GM15510 (cell line): ENCODE results near the gene ATAT1.

Experiments used
- POLR2A ChIP-seq: IDR thresholded peaks from 3 replicates; pipeline ENCODE4 v1.6.1; 2011; ENCODE audit warnings: borderline replicate concordance; ENCODE audit not compliant: insufficient read length; ENCODE audit errors: extremely low read depth

The ATAT1 gene

DNA sequence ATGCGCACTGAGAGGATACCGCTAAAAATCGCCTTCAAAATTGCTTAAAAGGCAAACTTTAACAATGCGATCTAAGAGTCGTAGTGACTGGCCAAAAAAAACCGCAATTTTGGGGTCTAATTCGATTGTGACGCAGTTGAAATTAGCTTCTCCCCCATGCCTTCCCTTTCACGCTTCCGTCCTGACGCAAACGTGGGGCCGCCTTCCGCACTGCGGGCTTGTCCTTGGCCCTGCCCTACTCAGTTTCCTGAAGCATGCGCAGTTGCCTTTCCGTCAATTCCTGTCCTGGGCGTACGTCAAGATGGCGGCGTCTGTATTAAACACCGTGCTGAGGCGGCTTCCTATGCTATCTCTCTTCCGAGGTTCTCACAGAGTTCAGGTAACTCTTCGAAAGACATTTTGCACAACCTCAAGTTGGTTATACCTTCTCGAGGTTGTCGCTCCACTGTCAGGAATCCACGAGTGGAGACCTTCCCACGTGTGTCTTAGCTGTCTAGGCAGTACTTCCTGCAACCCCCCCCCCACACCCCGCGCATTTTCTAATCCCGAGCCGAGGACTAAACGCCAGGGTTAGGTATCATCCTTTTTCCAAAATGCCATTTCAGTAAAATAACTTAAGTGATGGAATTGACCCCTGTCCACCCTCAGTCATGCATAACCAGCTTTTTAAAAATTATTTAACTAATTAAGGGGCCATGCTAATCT, 9.0 kb upstream of the ATAT1 start, which contains the start of gene MRPS18B:
MRPS18B (plus strand) TSS at position 276 of the 705 bp plus-strand sequence; CDS start at position 302, 26 bp downstream.
- peak; percentile 94 for TF ChIP-seq POLR2A

DNA sequence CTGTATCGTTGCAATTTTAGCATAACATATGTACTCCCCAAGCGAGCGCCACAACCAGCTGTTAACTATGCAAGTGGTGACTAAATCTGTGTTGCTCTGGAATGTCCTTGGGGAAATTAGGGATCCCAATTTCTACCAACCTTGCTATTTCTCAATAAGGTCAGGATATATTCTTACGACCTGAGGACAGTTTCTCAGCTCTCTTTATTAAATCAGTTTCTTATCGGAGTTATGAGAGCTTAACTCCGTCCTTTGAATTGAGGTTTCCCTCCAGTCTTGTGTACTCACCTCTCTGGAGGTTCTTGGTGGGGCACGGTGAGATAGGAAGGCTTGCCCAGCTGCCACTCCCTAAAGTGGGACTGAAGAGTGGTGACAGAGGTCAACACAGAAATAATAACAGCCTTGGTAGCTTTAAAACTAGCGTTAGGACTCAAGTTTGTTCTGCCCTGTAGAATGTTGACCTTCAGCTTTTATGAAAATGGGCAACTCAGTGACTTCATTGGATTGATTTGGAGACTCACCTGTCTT, 8.3 kb upstream of the ATAT1 start:
- no peak for TF ChIP-seq POLR2A

DNA sequence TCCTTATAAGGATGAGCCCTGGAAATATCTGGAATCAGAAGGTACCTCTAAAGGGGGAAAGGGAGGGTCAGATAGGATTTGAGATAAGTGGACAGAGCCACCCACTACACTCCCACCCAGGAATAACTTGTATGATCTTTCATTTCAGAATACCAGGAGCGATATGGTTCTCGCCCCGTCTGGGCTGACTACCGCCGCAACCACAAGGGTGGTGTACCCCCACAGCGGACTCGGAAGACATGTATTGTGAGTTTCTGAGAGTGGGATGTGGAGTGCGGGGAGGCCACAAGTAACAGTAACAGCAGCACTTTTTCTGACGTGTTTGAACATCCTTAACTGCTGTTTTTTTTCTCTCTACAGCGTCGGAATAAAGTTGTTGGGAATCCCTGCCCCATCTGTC, 7.1 kb upstream of the ATAT1 start:
- TF ChIP-seq POLR2A = no peak

DNA sequence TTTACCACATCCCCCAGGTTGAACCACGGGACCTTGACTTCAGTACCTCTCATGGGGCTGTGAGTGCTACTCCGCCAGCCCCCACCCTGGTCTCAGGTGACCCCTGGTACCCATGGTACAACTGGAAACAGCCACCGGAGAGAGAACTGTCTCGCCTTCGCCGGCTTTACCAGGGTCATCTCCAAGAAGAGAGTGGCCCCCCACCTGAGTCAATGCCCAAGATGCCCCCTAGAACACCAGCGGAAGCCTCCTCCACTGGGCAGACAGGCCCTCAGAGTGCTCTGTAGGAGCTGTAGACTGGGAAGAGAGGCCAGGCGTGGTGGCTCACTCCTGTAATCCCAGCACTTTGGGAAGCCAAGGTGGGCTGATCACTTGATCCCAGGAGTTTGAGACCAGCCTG, 1.2 kb upstream of the ATAT1 start:
- no peak for TF ChIP-seq POLR2A

DNA sequence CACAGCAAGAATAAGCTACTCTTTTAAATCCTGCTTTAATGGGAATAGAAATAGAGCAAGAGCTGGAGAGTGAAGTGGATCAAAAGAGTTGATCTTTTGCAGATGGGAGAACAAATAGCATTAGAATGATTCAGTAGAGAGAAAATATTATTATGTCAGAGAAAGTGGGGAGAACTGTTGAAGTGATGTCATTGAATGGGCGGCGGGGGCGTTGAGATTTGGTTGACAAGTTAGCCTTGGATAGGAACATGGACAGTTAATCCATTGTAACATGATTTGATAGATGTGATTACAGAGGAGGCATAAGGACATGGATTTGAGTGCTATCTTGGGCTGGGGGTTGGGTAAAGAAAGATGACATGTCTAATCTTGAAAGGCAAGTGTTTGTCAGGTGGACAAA, 9.2 kb downstream of the ATAT1 start:
- no peak for TF ChIP-seq POLR2A

DNA sequence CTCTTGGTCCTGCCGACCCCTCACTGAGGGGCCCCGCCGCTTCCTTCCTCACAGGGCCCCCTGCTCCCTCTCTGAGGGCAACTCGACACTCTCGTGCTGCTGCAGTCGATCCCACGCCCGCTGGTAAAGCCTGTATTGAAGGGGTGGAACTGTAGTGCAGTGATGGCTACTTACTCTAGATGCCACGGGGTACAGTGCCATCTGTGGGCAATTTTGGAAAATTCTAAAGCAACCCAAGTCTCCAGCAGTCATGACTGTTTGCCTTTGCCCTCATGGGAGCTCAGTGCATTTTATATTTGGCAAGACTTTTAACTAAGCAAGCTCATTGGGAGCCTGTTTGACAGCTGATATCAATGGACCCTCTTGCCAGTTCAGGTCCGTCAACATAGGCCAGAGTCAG, 13.8 kb downstream of the ATAT1 start:
- no peak for TF ChIP-seq POLR2A

DNA sequence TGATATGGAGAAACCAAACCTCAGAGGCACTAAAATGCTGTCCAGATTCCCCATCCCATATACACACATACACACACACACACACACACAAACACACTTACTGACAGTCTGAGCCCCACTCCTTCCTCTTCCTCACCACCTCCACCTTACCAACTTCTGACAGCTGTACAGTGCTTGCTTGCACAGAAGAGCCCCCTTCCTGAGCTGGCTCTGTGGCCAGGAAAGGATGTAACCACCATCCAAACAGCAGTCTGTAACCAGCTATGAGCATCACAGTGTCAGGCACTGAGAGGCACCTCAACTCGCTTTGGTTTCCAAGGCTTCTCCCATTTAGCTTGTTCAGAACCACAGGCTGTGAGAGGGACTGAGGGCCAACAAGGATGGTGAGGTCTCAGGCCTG, 14.4 kb downstream of the ATAT1 start:
- TF ChIP-seq POLR2A = no peak

DNA sequence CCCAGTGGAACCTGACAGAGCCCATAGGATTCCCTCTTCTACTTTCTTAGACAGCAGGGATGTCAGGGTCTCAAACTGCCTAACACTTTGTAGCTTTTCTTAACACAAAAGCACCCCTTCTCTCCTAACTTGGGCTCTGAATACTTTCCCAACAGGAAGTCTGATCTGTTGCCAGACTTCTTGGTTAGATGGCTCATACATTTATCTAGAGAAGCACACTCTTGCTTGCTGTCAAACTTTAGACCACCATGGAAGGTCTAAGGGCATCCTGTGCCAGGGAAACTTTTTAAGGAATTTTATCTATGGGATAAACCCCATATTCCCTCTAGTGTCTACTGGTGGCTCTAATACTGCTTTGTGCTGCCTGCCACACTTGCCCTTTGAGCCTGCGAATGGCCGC, 17.0 kb downstream of the ATAT1 start:
- TF ChIP-seq POLR2A = no peak

DNA sequence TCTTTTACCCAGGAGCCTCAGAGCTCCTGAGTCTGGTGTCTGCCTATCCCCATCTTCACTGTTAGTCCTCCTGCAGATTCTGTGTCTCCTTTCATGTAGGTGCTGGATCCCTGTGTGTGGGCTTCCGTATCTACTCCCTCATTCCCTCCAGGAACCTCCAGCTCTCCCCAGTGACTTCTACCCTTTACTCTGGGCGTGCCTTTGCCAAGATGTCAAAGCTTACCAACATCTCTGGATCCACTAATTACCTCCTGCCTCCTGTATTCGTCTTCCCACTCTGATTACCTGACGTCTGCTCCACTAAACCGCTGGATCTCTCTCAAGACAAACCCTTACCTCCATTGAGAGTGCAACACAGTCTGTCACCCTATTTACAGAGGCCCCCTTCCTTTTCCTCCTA, 18.1 kb downstream of the ATAT1 start:
- TF ChIP-seq POLR2A = no peak

DNA sequence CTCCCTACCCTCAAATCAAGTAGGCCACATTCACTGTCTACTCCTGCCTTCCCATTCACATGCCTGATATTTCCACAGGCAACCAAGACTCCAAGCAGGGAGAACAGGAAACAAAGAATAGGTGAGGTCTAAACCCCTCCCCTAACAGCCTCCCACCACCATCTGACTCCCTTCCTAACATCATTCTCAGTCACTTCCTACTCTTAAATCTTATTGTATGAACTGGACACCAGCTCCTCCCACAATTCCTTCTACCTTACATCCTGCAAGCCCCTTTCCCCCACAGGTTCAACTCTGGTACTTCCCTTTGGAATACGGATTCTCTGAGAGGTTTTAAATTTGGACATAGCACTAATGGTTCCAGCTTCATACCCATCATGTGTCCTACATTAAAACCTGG, 19.3 kb downstream of the ATAT1 start:
- no peak for TF ChIP-seq POLR2A

DNA sequence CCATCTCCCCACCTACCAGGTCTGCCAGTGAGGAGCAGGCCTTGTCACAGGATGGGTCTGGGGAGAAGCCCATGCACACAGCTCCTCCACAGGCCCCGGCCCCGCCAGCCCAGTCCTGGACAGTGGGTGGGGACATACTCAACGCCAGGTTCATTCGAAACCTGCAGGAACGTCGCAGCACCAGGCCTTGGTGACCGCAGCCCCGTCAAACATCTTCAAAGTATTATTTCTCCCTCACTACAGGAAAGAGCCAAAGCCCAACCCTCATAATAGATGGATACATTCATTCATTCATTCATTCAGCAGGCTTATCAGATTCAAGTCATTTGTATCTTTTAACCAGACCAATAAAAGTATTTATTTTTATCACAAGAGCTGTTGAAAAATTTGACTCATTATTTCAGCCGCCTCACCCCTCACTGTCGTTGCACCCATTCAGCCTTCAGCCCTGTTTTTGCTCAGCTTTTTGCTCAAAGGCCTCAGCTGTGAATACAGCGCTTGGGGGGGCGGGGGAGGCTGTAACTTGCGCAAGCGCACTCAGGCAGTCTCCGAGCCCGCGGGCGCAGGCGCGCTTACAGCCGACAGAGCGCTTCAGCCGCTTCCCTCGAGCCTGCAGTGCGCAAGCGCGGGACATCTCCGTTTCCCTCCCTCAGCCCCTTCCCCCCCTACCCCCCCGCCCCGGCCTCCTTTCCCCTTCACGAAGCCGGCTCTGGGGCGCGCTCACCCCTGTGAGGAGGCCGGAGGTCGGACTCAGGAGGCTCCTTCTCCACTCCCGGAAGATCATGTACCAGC, 20.0 kb downstream of the ATAT1 start, which contains the start of gene C6orf136:
C6orf136 (plus strand) TSS at position 684 of the 792 bp plus-strand sequence; CDS start at position 783, 99 bp downstream.
- TF ChIP-seq POLR2A = peak; percentile 33

DNA sequence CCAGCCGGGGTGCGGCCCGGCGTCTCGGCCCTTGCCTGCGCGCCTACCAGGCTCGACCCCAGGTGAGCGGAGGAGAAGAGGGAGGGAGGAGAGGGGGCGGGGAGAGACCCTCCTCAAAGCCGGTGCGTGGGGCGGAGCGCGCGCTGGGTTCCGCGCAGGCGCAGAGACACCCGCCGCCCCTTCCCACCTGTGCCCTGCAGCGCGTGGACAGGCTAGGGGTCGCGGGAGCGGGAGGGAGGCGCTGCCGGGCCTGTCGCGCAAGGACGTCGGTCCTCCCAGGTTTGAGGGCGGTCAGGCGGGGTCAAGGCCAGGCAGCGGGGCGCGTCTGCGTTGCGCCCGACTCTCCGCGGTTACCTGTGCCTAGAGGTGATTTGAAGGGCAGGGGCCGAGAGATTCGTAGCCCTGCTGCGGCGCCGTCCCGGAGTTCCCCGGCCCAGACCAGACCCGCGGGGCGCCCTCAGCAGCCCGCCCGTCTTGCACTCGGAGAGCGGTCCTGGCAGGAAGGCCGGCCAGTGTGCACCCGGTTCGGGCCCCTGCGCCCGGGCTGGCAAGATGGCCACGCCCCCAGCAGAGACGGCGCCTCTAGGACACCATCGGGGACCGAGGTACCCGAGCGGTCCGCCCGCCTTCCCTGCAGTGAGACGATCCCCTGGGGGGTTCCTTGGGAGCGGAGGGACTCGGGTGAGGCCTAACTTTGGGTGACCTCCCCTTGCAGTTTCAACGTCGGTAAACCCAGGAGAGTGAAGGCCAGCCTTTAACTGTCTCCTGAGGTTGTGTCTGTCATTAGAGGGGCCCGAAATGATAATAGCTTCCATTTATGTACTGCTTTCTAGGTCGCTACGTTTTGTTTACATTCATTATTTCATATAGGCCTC, 20.8 kb downstream of the ATAT1 start:
- peak; percentile 41 for TF ChIP-seq POLR2A

DNA sequence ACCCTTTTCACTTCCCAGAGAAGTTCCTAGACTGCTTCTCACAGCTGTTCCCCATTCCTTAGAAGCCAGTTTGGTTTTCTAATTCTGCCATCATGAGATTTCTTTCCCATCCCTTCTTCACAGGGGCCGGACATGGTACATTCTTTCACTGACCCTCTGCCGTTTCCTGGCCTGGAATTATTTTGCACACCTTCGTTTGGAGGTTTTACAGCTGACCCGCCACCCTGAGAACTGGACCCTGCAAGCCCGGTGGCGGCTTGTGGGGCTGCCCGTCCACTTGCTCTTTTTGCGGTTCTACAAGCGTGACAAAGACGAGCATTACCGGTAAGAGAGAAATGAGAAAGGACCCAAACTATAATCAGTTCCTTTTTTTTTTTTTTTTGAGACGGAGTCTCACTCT, 24.5 kb downstream of the ATAT1 start:
- TF ChIP-seq POLR2A = no peak
